Measurements from ENCODE around the gene TRIM50. TPM values are rescaled to one million over a fixed set of nuclear protein-coding genes. Genes with fewer than 3 reads are reported as not detected.
"Not testable (repeated sequence)": the region's sequence is repeated elsewhere in the genome, so short reads cannot be mapped to it uniquely, and the experiment has no call there.

Gene TRIM50
- polyA plus RNA-seq, 1 donor (not counting 4 experiments of a cell fraction or from before 2014, with no cell fraction given), result not detected

DNA sequence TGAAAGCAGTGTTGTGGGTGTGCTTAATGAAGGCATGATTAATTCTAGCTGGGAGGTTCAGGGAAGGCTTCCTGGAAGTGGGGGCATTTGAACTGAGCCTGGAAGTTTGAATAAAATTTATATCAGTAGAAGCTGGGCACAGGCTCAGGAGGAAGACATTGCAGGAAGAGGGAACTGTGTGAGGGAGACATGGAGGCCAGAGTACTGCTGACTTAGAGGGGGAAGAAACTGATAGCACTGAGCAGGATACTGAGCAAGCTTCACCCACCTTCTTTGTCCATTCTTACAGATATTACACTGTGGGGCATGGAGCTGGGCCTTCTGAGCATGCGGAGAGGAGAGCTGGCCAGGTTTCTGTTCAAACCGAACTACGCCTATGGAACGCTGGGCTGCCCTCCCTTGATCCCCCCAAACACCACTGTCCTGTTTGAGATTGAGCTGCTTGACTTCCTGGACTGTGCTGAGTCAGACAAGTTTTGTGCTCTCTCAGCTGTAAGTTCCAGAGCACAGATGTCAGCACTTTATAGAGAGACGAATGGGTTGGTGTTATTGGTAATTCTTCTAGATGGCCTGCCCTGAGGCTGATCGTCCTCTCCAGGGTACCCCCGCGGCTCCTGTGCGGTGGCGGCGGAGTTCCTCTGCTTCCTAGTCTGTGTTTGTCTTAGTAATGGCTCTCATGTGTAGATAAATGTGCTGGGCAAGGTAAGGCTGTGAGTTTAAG is 2.1 kb upstream of the TRIM50 start:
- H3K4me2 ChIP-seq (ENCODE audit: control insufficient read depth, extremely low read depth, insufficient read depth, low read depth, low read length), result no peak overlapping the region
- H3K27ac ChIP-seq (ENCODE audit: control insufficient read depth, insufficient read depth, low read length), result no peak overlapping the region
- no peaks in the 10 kb centered on the region for H3K36me3 ChIP-seq (ENCODE audit: control insufficient read depth in 2 of 2, extremely low read depth in 1 of 2, insufficient read depth in 2 of 2, low read length in 2 of 2)
- H3K27me3 ChIP-seq (ENCODE audit: control insufficient read depth, extremely low read depth, insufficient read depth, low read length), result peaks cover 4% of the 10 kb centered on the region
- H3K9ac ChIP-seq (ENCODE audit: control insufficient read depth, extremely low read depth, insufficient read depth, low read length), result no peak overlapping the region
- no peaks in the 10 kb centered on the region for H3K4me1 ChIP-seq (ENCODE audit: control insufficient read depth, extremely low read depth, insufficient read depth, low read length)
- no peak overlapping the region for H2AFZ ChIP-seq (ENCODE audit: control insufficient read depth, low read length)
- H3K79me2 ChIP-seq (ENCODE audit: control insufficient read depth, insufficient read depth, low read length), result no peaks in the 10 kb centered on the region
- H3K9me1 ChIP-seq (ENCODE audit: control insufficient read depth, extremely low read depth, insufficient read depth, low read length), result no peaks in the 10 kb centered on the region
- dilution Hi-C loops (cut with MboI; ENCODE audit: extremely low pct_ligation_motif_present, low sequenced_read_pairs), result no loop called here
- no peaks in the 10 kb centered on the region for H4K20me1 ChIP-seq (ENCODE audit: control insufficient read depth, extremely low read depth, insufficient read depth, low read length)
- DNase-seq (ENCODE audit: low read depth, low spot score), result no peak
- no peak for FAIRE-seq
- no peaks in the 10 kb centered on the region for H3K9me3 ChIP-seq (ENCODE audit: control insufficient read depth, low read depth, low read length)
- no peak for TF ChIP-seq EZH2 (IDR thresholded peaks at IDR 0.05; ENCODE audit: low read length)
- TF ChIP-seq, protein P1, sequence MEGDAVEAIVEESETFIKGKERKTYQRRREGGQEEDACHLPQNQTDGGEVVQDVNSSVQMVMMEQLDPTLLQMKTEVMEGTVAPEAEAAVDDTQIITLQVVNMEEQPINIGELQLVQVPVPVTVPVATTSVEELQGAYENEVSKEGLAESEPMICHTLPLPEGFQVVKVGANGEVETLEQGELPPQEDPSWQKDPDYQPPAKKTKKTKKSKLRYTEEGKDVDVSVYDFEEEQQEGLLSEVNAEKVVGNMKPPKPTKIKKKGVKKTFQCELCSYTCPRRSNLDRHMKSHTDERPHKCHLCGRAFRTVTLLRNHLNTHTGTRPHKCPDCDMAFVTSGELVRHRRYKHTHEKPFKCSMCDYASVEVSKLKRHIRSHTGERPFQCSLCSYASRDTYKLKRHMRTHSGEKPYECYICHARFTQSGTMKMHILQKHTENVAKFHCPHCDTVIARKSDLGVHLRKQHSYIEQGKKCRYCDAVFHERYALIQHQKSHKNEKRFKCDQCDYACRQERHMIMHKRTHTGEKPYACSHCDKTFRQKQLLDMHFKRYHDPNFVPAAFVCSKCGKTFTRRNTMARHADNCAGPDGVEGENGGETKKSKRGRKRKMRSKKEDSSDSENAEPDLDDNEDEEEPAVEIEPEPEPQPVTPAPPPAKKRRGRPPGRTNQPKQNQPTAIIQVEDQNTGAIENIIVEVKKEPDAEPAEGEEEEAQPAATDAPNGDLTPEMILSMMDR (optimal IDR thresholded peaks at IDR 0.05 in 1 of 3, IDR thresholded peaks at IDR 0.05 in 1 of 3, conservative IDR thresholded peaks at IDR 0.05 in 1 of 3; ENCODE audit: extremely low read depth in 1 of 3, insufficient read depth in 2 of 3, low read length in 3 of 3), result no peak
- no peak overlapping the region for H3K4me3 ChIP-seq (ENCODE audit: control insufficient read depth in 2 of 3, extremely low read depth in 1 of 3, insufficient read depth in 2 of 3, low read depth in 1 of 3, low read length in 3 of 3)

DNA sequence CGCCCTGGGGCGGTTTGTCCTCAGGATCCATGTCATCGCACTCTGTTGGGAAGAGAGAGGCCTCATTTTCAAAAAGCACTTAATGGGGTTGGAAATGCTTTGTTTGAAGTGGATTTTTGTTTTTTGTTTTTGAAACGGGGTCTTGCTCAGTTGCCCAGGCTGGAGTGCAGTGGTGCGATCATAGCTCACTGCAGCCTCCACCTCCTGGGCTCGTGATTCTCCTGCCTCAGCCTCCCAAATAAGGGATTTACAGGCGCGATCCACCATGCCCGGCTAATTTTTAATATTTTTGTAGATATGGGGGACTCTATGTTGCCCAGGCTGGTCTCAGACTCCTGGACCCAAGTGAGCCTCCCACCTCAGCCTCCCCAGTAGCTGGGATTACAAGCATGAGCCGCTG is 814 bp upstream of the TRIM50 start:
- Histone ChIP-seq H3K4me3 (ENCODE audit: control insufficient read depth in 2 of 3, extremely low read depth in 1 of 3, insufficient read depth in 2 of 3, low read depth in 1 of 3, low read length in 3 of 3) (no peak overlapping the region), H3K79me2 (ENCODE audit: control insufficient read depth, insufficient read depth, low read length) (no peaks in the 10 kb centered on the region), H3K27ac (ENCODE audit: control insufficient read depth, insufficient read depth, low read length) (no peak overlapping the region), H2AFZ (ENCODE audit: control insufficient read depth, low read length) (no peak overlapping the region), H3K27me3 (ENCODE audit: control insufficient read depth, extremely low read depth, insufficient read depth, low read length) (peaks cover 3% of the 10 kb centered on the region), H3K4me2 (ENCODE audit: control insufficient read depth, extremely low read depth, insufficient read depth, low read depth, low read length) (no peak overlapping the region), H4K20me1 (ENCODE audit: control insufficient read depth, extremely low read depth, insufficient read depth, low read length) (no peaks in the 10 kb centered on the region), H3K9ac (ENCODE audit: control insufficient read depth, extremely low read depth, insufficient read depth, low read length) (no peak overlapping the region), H3K4me1 (ENCODE audit: control insufficient read depth, extremely low read depth, insufficient read depth, low read length) (no peaks in the 10 kb centered on the region), H3K36me3 (ENCODE audit: control insufficient read depth in 2 of 2, extremely low read depth in 1 of 2, insufficient read depth in 2 of 2, low read length in 2 of 2) (no peaks in the 10 kb centered on the region), H3K9me1 (ENCODE audit: control insufficient read depth, extremely low read depth, insufficient read depth, low read length) (no peaks in the 10 kb centered on the region), H3K9me3 (ENCODE audit: control insufficient read depth, low read depth, low read length) (no peaks in the 10 kb centered on the region)
- no peak for FAIRE-seq
- DNase-seq (ENCODE audit: low read depth, low spot score), result no peak
- no peak for TF ChIP-seq EZH2 (IDR thresholded peaks at IDR 0.05; ENCODE audit: low read length)
- TF ChIP-seq, protein P1 (optimal IDR thresholded peaks at IDR 0.05 in 1 of 3, IDR thresholded peaks at IDR 0.05 in 1 of 3, conservative IDR thresholded peaks at IDR 0.05 in 1 of 3; ENCODE audit: extremely low read depth in 1 of 3, insufficient read depth in 2 of 3, low read length in 3 of 3), result no peak
- dilution Hi-C loops (cut with MboI; ENCODE audit: extremely low pct_ligation_motif_present, low sequenced_read_pairs), result no loop called here

DNA sequence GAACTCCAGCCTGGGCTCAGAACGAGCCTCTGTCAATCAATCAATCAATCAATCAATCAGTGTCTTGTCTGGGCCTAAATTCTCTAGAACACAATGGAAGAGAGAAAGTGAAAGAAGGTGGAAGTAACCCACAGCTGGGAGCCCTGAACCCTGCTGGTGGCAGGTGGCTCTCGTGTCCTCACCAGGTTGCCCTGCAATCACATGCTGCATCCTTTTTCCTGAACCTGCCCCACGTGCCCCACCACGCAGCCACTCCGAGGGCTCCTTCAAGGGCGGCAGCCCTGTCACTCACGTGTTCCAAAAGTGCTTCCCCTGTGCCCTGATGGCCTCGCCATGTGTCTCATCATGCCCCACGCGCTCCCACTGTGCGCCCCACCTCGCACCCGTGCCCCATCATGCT is 433 bp downstream of the TRIM50 start:
- dilution Hi-C loops (cut with MboI; ENCODE audit: extremely low pct_ligation_motif_present, low sequenced_read_pairs); H3K4me2 ChIP-seq (ENCODE audit: control insufficient read depth, extremely low read depth, insufficient read depth, low read depth, low read length); H3K4me1 ChIP-seq (ENCODE audit: control insufficient read depth, extremely low read depth, insufficient read depth, low read length); H2AFZ ChIP-seq (ENCODE audit: control insufficient read depth, low read length); H4K20me1 ChIP-seq (ENCODE audit: control insufficient read depth, extremely low read depth, insufficient read depth, low read length); H3K79me2 ChIP-seq (ENCODE audit: control insufficient read depth, insufficient read depth, low read length); FAIRE-seq; H3K9me3 ChIP-seq (ENCODE audit: control insufficient read depth, low read depth, low read length); H3K27ac ChIP-seq (ENCODE audit: control insufficient read depth, insufficient read depth, low read length); H3K36me3 ChIP-seq (ENCODE audit: control insufficient read depth in 2 of 2, extremely low read depth in 1 of 2, insufficient read depth in 2 of 2, low read length in 2 of 2); DNase-seq (ENCODE audit: low read depth, low spot score); H3K4me3 ChIP-seq (ENCODE audit: control insufficient read depth in 2 of 3, extremely low read depth in 1 of 3, insufficient read depth in 2 of 3, low read depth in 1 of 3, low read length in 3 of 3); H3K9ac ChIP-seq (ENCODE audit: control insufficient read depth, extremely low read depth, insufficient read depth, low read length); H3K27me3 ChIP-seq (ENCODE audit: control insufficient read depth, extremely low read depth, insufficient read depth, low read length); H3K9me1 ChIP-seq (ENCODE audit: control insufficient read depth, extremely low read depth, insufficient read depth, low read length): not testable (repeated sequence)

DNA sequence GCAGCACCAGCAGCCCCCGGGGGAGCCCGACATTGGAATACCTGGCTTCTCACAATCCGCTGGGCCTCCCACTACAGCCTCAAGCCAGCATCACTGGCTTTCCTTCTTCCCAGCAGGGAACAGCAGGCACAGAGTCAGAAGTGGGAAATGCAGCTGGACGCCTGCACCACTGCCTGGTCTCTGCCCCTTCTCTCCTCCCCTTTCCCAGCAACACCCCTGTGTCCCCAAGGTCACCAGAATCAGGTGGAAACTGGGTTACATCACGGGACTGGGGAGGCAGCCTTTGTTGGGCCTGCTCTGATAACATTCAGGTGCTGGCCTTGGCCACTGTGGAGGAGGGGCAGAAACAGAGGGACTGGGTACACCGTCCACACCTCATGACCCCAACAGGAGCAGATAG is 2.5 kb downstream of the TRIM50 start:
- H2AFZ ChIP-seq (ENCODE audit: control insufficient read depth, low read length); H3K4me2 ChIP-seq (ENCODE audit: control insufficient read depth, extremely low read depth, insufficient read depth, low read depth, low read length); H3K4me1 ChIP-seq (ENCODE audit: control insufficient read depth, extremely low read depth, insufficient read depth, low read length); H3K9me3 ChIP-seq (ENCODE audit: control insufficient read depth, low read depth, low read length); FAIRE-seq; H3K9me1 ChIP-seq (ENCODE audit: control insufficient read depth, extremely low read depth, insufficient read depth, low read length); H4K20me1 ChIP-seq (ENCODE audit: control insufficient read depth, extremely low read depth, insufficient read depth, low read length); dilution Hi-C loops (cut with MboI; ENCODE audit: extremely low pct_ligation_motif_present, low sequenced_read_pairs); H3K9ac ChIP-seq (ENCODE audit: control insufficient read depth, extremely low read depth, insufficient read depth, low read length); H3K79me2 ChIP-seq (ENCODE audit: control insufficient read depth, insufficient read depth, low read length); H3K4me3 ChIP-seq (ENCODE audit: control insufficient read depth in 2 of 3, extremely low read depth in 1 of 3, insufficient read depth in 2 of 3, low read depth in 1 of 3, low read length in 3 of 3); DNase-seq (ENCODE audit: low read depth, low spot score); H3K27ac ChIP-seq (ENCODE audit: control insufficient read depth, insufficient read depth, low read length); H3K27me3 ChIP-seq (ENCODE audit: control insufficient read depth, extremely low read depth, insufficient read depth, low read length); H3K36me3 ChIP-seq (ENCODE audit: control insufficient read depth in 2 of 2, extremely low read depth in 1 of 2, insufficient read depth in 2 of 2, low read length in 2 of 2): not testable (repeated sequence)

Measured in keratinocyte (primary cell).